H1 (cell line): Measurements from ENCODE around the gene MEP1B. TPM values are rescaled to one million over a fixed set of nuclear protein-coding genes. Genes with fewer than 3 reads are reported as not detected.
A peak's percentile ranks its signal among the peaks of the same experiment; 100 is the strongest.

Source experiments
- CTCF ChIA-PET: fragments of 300-600 bp; sonication (Branson Sonifier 250); formaldehyde crosslinking; loops from one replicate; lab custom pipeline; 2021; ENCODE audit not compliant: partially characterized antibody; lab: Charles Lee
- POLR2A ChIA-PET: fragments of 300-600 bp; sonication (Branson Sonifier 250); formaldehyde crosslinking; loops from one replicate; lab custom pipeline; 2021; ENCODE audit warnings: inconsistent platforms; ENCODE audit not compliant: partially characterized antibody; lab: Charles Lee
- DNase-seq, 2 experiments: peaks; one replicate each; pipeline versions ENCODE4 v3.0.0 to v3.0.0-alpha.2; 2010 to 2022; ENCODE audit warnings: low spot score in 2 of 2, low read depth in 1 of 2, mixed read lengths in 1 of 2
- FAIRE-seq: peaks from 2 replicates; lab custom pipeline; 2011; peaks lifted over from hg19 to GRCh38; lab: Jason Lieb, UNC
- H2AFZ ChIP-seq: 2 replicates; pipeline ENCODE4 v1.8.1; 2012; ENCODE audit warnings: low read length, inconsistent platforms
- H2AK5ac ChIP-seq: 2 replicates; pipeline ENCODE4 v1.6.1; 2013; ENCODE audit warnings: low read depth, low read length
- H2BK120ac ChIP-seq: replicated peaks from 2 replicates; pipeline ENCODE3; 2013; ENCODE audit warnings: low read depth, low read length, inconsistent platforms
- H2BK12ac ChIP-seq: 2 replicates; pipeline ENCODE4 v1.6.1; 2013; ENCODE audit warnings: low read depth, low read length
- H2BK15ac ChIP-seq: 2 replicates; pipeline ENCODE4 v1.6.1; 2013; ENCODE audit warnings: low read length
- H2BK20ac ChIP-seq: 2 replicates; pipeline ENCODE4 v1.6.1; 2013; ENCODE audit warnings: low read length
- H2BK5ac ChIP-seq: 2 replicates; pipeline ENCODE4 v1.6.1; 2013; ENCODE audit warnings: low read depth, low read length
- H3K14ac ChIP-seq: 2 replicates; pipeline ENCODE4 v1.6.1; 2013; ENCODE audit warnings: inconsistent platforms; ENCODE audit not compliant: insufficient read length
- H3K18ac ChIP-seq: 2 replicates; pipeline ENCODE4 v1.6.1; 2013; ENCODE audit warnings: low read length; ENCODE audit errors: extremely low read depth
- H3K23ac ChIP-seq: 2 replicates; pipeline ENCODE4 v1.6.1; 2013; ENCODE audit warnings: inconsistent platforms; ENCODE audit not compliant: insufficient read length
- H3K23me2 ChIP-seq: 2 replicates; pipeline ENCODE4 v1.6.1; 2013; ENCODE audit warnings: low read depth, low read length
- H3K27ac ChIP-seq: 2 replicates; pipeline ENCODE4 v1.6.1; 2011; ENCODE audit warnings: low read depth, low read length, inconsistent platforms
- H3K27me3 ChIP-seq, 4 experiments: replicated peaks in 1 of 4; 1 replicate in 1 of 4; 2 replicates in 3 of 4; pipeline versions ENCODE4 v1.6.1 to v1.8.1; 2011 to 2013; ENCODE audit warnings: low read length in 3 of 4, mild to moderate bottlenecking in 3 of 4, inconsistent platforms in 2 of 4, mixed read lengths in 2 of 4, moderate library complexity in 1 of 4; ENCODE audit not compliant: control insufficient read depth in 3 of 4, insufficient read depth in 3 of 4; ENCODE audit errors: extremely low read depth in 1 of 4
- H3K36me3 ChIP-seq, 4 experiments: 2 replicates each; pipeline versions ENCODE4 v1.6.1 to v1.8.1; 2011 to 2013; ENCODE audit warnings: mild to moderate bottlenecking in 4 of 4, low read length in 3 of 4, moderate library complexity in 2 of 4, control low read depth in 1 of 4, inconsistent platforms in 1 of 4; ENCODE audit not compliant: insufficient read depth in 4 of 4, control insufficient read depth in 2 of 4
- H3K4ac ChIP-seq: replicated peaks from 2 replicates; pipeline ENCODE3; 2013; ENCODE audit warnings: low read length, low read depth, mixed read lengths, inconsistent platforms; ENCODE audit not compliant: insufficient read length
- H3K4me1 ChIP-seq, 4 experiments: replicated peaks in 1 of 4; 1 replicate in 1 of 4; 2 replicates in 3 of 4; pipeline versions ENCODE4 v1.6.1 to v1.8.1; 2011 to 2013; ENCODE audit warnings: low read length in 3 of 4, inconsistent platforms in 2 of 4, mixed read lengths in 1 of 4; ENCODE audit not compliant: insufficient read depth in 4 of 4, control insufficient read depth in 3 of 4
- H3K4me2 ChIP-seq, 2 experiments: 2 replicates each; pipeline versions ENCODE4 v1.6.1 to v1.8.1; 2011 to 2013; ENCODE audit warnings: low read depth in 2 of 2, low read length in 2 of 2, control low read depth in 1 of 2, inconsistent platforms in 1 of 2, mild to moderate bottlenecking in 1 of 2; ENCODE audit not compliant: insufficient read depth in 1 of 2
- H3K4me3 ChIP-seq, 4 experiments: fragments of 200-600, 300-600 bp in 1 of 4; sonication (generic), shearing (Covaris generic), sonication (Bioruptor Twin) in 1 of 4; 2 replicates each; pipeline versions ENCODE4 v1.5.1 to v1.8.1; 2011 to 2016; ENCODE audit warnings: low read length in 4 of 4, low read depth in 3 of 4, control low read depth in 2 of 4, inconsistent platforms in 2 of 4, mild to moderate bottlenecking in 2 of 4, mixed read lengths in 1 of 4, moderate library complexity in 1 of 4; ENCODE audit not compliant: insufficient read depth in 2 of 4; ENCODE audit errors: extremely low read depth in 1 of 4
- H3K56ac ChIP-seq: replicated peaks from 2 replicates; pipeline ENCODE3; 2013; ENCODE audit warnings: low read depth, mild to moderate bottlenecking, mixed read lengths, low read length, inconsistent platforms; ENCODE audit not compliant: insufficient read length
- H3K79me1 ChIP-seq: 2 replicates; pipeline ENCODE4 v1.6.1; 2013; ENCODE audit warnings: low read depth, low read length, control low read depth
- H3K79me2 ChIP-seq, 2 experiments: 2 replicates each; pipeline versions ENCODE4 v1.6.1 to v1.8.1; 2012 to 2013; ENCODE audit warnings: low read length in 2 of 2, mild to moderate bottlenecking in 2 of 2, inconsistent platforms in 1 of 2; ENCODE audit not compliant: insufficient read depth in 2 of 2, control insufficient read depth in 1 of 2
- H3K9ac ChIP-seq, 4 experiments: replicated peaks in 1 of 4; 1 replicate in 1 of 4; 2 replicates in 3 of 4; pipeline versions ENCODE4 v1.6.1 to v1.8.1; 2011 to 2013; ENCODE audit warnings: low read depth in 3 of 4, low read length in 3 of 4, control low read depth in 2 of 4, mild to moderate bottlenecking in 2 of 4, moderate library complexity in 2 of 4, inconsistent platforms in 1 of 4; ENCODE audit errors: extremely low read depth in 1 of 4
- H3K9me3 ChIP-seq, 2 experiments: 2 replicates each; pipeline versions ENCODE4 v1.6.1 to v1.8.1; 2012 to 2013; ENCODE audit warnings: mild to moderate bottlenecking in 2 of 2, moderate library complexity in 2 of 2, control low read depth in 1 of 2, inconsistent platforms in 1 of 2, low read depth in 1 of 2, low read length in 1 of 2, mixed read lengths in 1 of 2; ENCODE audit not compliant: insufficient read depth in 2 of 2
- H4K20me1 ChIP-seq, 2 experiments: replicated peaks in 1 of 2; 2 replicates each; pipeline versions ENCODE3 to v1.8.1; 2011 to 2013; ENCODE audit warnings: inconsistent platforms in 2 of 2, low read length in 2 of 2, mild to moderate bottlenecking in 1 of 2; ENCODE audit not compliant: insufficient read depth in 2 of 2, control insufficient read depth in 1 of 2
- H4K5ac ChIP-seq: 2 replicates; pipeline ENCODE4 v1.6.1; 2013; ENCODE audit warnings: low read length, low read depth, mixed read lengths, inconsistent platforms; ENCODE audit not compliant: insufficient read length
- H4K8ac ChIP-seq: 2 replicates; pipeline ENCODE4 v1.8.0; 2013; ENCODE audit warnings: mild to moderate bottlenecking, moderate library complexity, low read length, inconsistent platforms; ENCODE audit not compliant: insufficient read depth; ENCODE audit errors: extremely low read depth
- H4K91ac ChIP-seq: replicated peaks from 2 replicates; pipeline ENCODE3; 2013; ENCODE audit warnings: low read length, mixed read lengths, inconsistent platforms; ENCODE audit not compliant: insufficient read length
- ATF2 ChIP-seq: IDR thresholded peaks from 2 replicates; pipeline ENCODE4 v1.6.1; 2012; ENCODE audit warnings: low read length, inconsistent platforms
- CBX8 ChIP-seq: fragments of 300-800, 300-1000 bp; sonication (generic); IDR thresholded peaks from 2 replicates; pipeline ENCODE4 v1.7.1; 2016; ENCODE audit warnings: low read depth, low read length, borderline replicate concordance
- CEBPB ChIP-seq: IDR thresholded peaks from 2 replicates; pipeline ENCODE4 v1.6.1; 2012; ENCODE audit warnings: low read depth, low read length
- GABPA ChIP-seq: IDR thresholded peaks from 2 replicates; pipeline ENCODE4 v1.6.1; 2011; ENCODE audit warnings: mild to moderate bottlenecking, low read length, moderate library complexity, borderline replicate concordance; ENCODE audit not compliant: insufficient read depth
- GTF2F1 ChIP-seq: IDR thresholded peaks from 2 replicates; pipeline ENCODE4 v1.6.1; 2012; ENCODE audit warnings: low read depth, low read length, improper control_type of control experiment, borderline replicate concordance
- HDAC6 ChIP-seq: IDR thresholded peaks from one replicate; pipeline ENCODE4 v1.7.1; 2012; ENCODE audit warnings: low read depth, mild to moderate bottlenecking, inconsistent platforms, low read length, moderate library complexity
- RXRA ChIP-seq: IDR thresholded peaks from 2 replicates; pipeline ENCODE4 v1.6.1; 2011; ENCODE audit warnings: low read depth, mild to moderate bottlenecking, low read length, moderate library complexity; ENCODE audit not compliant: insufficient read depth
- SIN3A ChIP-seq, 2 experiments: IDR thresholded peaks in 1 of 2; conservative IDR thresholded peaks in 1 of 2; 2 replicates each; pipeline ENCODE4 v1.6.1; 2011 to 2012; ENCODE audit warnings: low read length in 2 of 2, improper control_type of control experiment in 1 of 2, low read depth in 1 of 2, mild to moderate bottlenecking in 1 of 2
- SIX5 ChIP-seq: IDR thresholded peaks from 2 replicates; pipeline ENCODE4 v1.6.1; 2011; ENCODE audit warnings: mild to moderate bottlenecking, low read depth, low read length
- SRF ChIP-seq: IDR thresholded peaks from 2 replicates; pipeline ENCODE4 v1.6.1; 2011; ENCODE audit warnings: mild to moderate bottlenecking, low read depth, low read length, moderate library complexity
- TAF7 ChIP-seq: optimal IDR thresholded peaks from 2 replicates; pipeline ENCODE3; 2011; ENCODE audit warnings: low read depth, mild to moderate bottlenecking, inconsistent platforms, low read length, moderate library complexity, borderline replicate concordance
- ZNF274 ChIP-seq: IDR thresholded peaks from 2 replicates; pipeline ENCODE4 v1.7.0; 2012; ENCODE audit warnings: low read length, borderline replicate concordance; ENCODE audit errors: extremely low read depth
- WGBS, 2 experiments: shearing (Covaris generic) in 1 of 2; methylation state at CpG; one replicate each; pipeline versions ENCODE4 v1.1.6 to v1.1.7; 2013 to 2015; ENCODE audit warnings: low lambda C conversion rate in 2 of 2, mixed read lengths in 2 of 2, inconsistent platforms in 1 of 2, low coverage in 1 of 2, missing lambda C conversion rate in 1 of 2; ENCODE audit not compliant: insufficient replicate concordance in 2 of 2, insufficient coverage in 1 of 2, insufficient read length in 1 of 2; ENCODE audit errors: extremely low coverage in 1 of 2, missing lambda C conversion rate in 1 of 2; 5-methylcytosine and 5-hydroxymethylcytosine counted together
- polyA plus RNA-seq, 7 experiments: library from polyadenylated mRNA; depleted of rRNA in 3 of 7; stranded (reverse) in 5 of 7; unstranded in 2 of 7; fragments of >200 nt in 5 of 7; fragments of 200-250 nt in 2 of 7; gene quantifications; 1 replicate in 5 of 7; 2 replicates in 1 of 7; 4 replicates in 1 of 7; pipeline versions ENCODE4 v1.2.1 to v1.2.3, GENCODE V29; 2011 to 2013; ENCODE audit warnings: missing spikeins in 2 of 7, mixed read lengths in 2 of 7
- total RNA-seq: library from RNA; stranded (reverse); fragmentation: NEBNext Ultra II Directional; extraction: Animal tissue kit (Norgen Biotek cat#: 25700); gene quantifications from 2 replicates; pipeline ENCODE4 v1.2.1, GENCODE V29; 2021

The MEP1B gene
- total and polyA plus RNA-seq, 2 of the 8 experiments (the other 6 are each of a cell fraction or from before 2014, with no cell fraction given) = not detected

GRCh38 chr18:32242395-32242794, 52.6 kb downstream of the MEP1B start:
- no peak overlapping the region for H3K56ac ChIP-seq
- ChIA-PET POLR2A (no interaction called here), CTCF (interaction anchor here (0.6 to 2.2 kb wide), 8 partner anchors 10 to 307 kb away, joined by 3 to 5 read pairs (median 3); no protein-coding TSS in a partner anchor)
- no peaks in the 10 kb centered on the region for H3K36me3 ChIP-seq
- no peak overlapping the region for H3K4me2 ChIP-seq
- H3K23me2 ChIP-seq = no peaks in the 10 kb centered on the region
- H2BK15ac ChIP-seq = 0 out of 2 replicates have a peak overlapping the region, but pooled peaks have one; percentile 48
- no peak overlapping the region for H3K14ac ChIP-seq
- H3K79me2 ChIP-seq = no peaks in the 10 kb centered on the region
- no peak for FAIRE-seq
- H3K27ac ChIP-seq = no peak overlapping the region
- H3K79me1 ChIP-seq = no peaks in the 10 kb centered on the region
- 85% methylated on average over 2 of the region's 2 CpGs; no CpG with 5 or more reads in 1 of the 2 experiments for WGBS, 2 experiments
- H3K4ac ChIP-seq = no peak overlapping the region
- peak overlapping the region; percentile 47 for H4K91ac ChIP-seq
- no peak overlapping the region for H2AFZ ChIP-seq
- H3K4me3 ChIP-seq = no peak overlapping the region
- H2BK20ac ChIP-seq = no peak overlapping the region
- no peak for DNase-seq
- no peak overlapping the region; the same call in 1 of the 2 replicates for H2BK12ac ChIP-seq
- no peak overlapping the region for H3K23ac ChIP-seq
- H2BK120ac ChIP-seq = no peak overlapping the region
- H3K18ac ChIP-seq = no peak overlapping the region
- no peaks in the 10 kb centered on the region for H4K20me1 ChIP-seq
- no peak overlapping the region for H4K8ac ChIP-seq
- peaks cover 2 to 12% (median 4%) of the 10 kb centered on the region in 4 experiments; a peak in 3 of 7 replicates for H3K4me1 ChIP-seq
- no peak overlapping the region for H4K5ac ChIP-seq
- TF ChIP-seq CEBPB (no peak), RXRA (no peak), SIN3A (conservative IDR thresholded peaks at IDR 0.05 in 1 of 2, IDR thresholded peaks at IDR 0.05 in 1 of 2; ENCODE audit: low read depth in 1 of 2, low read length in 2 of 2) (no peak), GABPA (no peak), SIX5 (no peak), ZNF274 (no peak), CBX8 (no peak), TAF7 (no peak), SRF (no peak), ATF2 (no peak), GTF2F1 (no peak), HDAC6 (no peak)
- no peaks in the 10 kb centered on the region for H3K27me3 ChIP-seq
- no peaks in the 10 kb centered on the region for H3K9me3 ChIP-seq
- H2AK5ac ChIP-seq = no peak overlapping the region
- H2BK5ac ChIP-seq = no peak overlapping the region
- no peak overlapping the region for H3K9ac ChIP-seq
